Body of pancreas (tissue), 4 donors: Measurements from ENCODE around the gene MALAT1.

Source experiments
- POLR2A ChIP-seq, 3 donors: fragments of 450-650 bp; IDR thresholded peaks; one replicate each; pipeline ENCODE4 v1.6.1; 2016; ENCODE audit warnings: antibody characterized with exemption in 3 of 3, mild to moderate bottlenecking in 2 of 3
- TF ChIP-seq, protein P1 (sequence below), 7 experiments: fragments of 450-650 bp in 4 of 7; fragments of 200-600 bp in 3 of 7; sonication (generic) in 3 of 7; IDR thresholded peaks; one replicate each; pipeline ENCODE4 v1.5.1; 2016 to 2019; ENCODE audit warnings: antibody characterized with exemption in 7 of 7

DNA sequence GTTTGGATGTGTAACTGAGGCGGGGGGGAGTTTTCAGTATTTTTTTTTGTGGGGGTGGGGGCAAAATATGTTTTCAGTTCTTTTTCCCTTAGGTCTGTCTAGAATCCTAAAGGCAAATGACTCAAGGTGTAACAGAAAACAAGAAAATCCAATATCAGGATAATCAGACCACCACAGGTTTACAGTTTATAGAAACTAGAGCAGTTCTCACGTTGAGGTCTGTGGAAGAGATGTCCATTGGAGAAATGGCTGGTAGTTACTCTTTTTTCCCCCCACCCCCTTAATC, 2.3 kb downstream of the MALAT1 start:
- TF ChIP-seq, protein P1, sequence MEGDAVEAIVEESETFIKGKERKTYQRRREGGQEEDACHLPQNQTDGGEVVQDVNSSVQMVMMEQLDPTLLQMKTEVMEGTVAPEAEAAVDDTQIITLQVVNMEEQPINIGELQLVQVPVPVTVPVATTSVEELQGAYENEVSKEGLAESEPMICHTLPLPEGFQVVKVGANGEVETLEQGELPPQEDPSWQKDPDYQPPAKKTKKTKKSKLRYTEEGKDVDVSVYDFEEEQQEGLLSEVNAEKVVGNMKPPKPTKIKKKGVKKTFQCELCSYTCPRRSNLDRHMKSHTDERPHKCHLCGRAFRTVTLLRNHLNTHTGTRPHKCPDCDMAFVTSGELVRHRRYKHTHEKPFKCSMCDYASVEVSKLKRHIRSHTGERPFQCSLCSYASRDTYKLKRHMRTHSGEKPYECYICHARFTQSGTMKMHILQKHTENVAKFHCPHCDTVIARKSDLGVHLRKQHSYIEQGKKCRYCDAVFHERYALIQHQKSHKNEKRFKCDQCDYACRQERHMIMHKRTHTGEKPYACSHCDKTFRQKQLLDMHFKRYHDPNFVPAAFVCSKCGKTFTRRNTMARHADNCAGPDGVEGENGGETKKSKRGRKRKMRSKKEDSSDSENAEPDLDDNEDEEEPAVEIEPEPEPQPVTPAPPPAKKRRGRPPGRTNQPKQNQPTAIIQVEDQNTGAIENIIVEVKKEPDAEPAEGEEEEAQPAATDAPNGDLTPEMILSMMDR (IDR thresholded peaks at IDR 0.05), result no peak
- no peak for TF ChIP-seq POLR2A (IDR thresholded peaks at IDR 0.05)
